GM21786 (cell line): Measurements from ENCODE around the gene CDK5RAP3.
A peak's percentile ranks its signal among the peaks of the same experiment; 100 is the strongest.
"Not testable (repeated sequence)": the region's sequence is repeated elsewhere in the genome, so short reads cannot be mapped to it uniquely, and the experiment has no call there.

ENCODE experiments used
- ATAC-seq: cut with Tn5 transposase; IDR thresholded peaks from one replicate; pipeline ENCODE4 v1.9.1; 2021; ENCODE audit not compliant: unreplicated experiment

Gene CDK5RAP3

GRCh38 chr17:47970725-47971499, at the start of gene CDK5RAP3:
Gene CDK5RAP3 (plus strand): TSS chr17:47971113. CDS start chr17:47971147, 34 bp downstream.
- ATAC-seq, result peak; percentile 95

GRCh38 chr17:47924785-47925677, 45.9 kb upstream of the CDK5RAP3 start:
- ATAC-seq, result no peak

- ATAC-seq, result no peak
These were observed 45.3 kb upstream of the CDK5RAP3 start for GRCh38 chr17:47925678-47925988.

GRCh38 chr17:47927821-47928400, 43.0 kb upstream of the CDK5RAP3 start:
- ATAC-seq, result no peak

GRCh38 chr17:47928415-47928814, 42.5 kb upstream of the CDK5RAP3 start:
- no peak for ATAC-seq

- ATAC-seq, result no peak
These were observed 41.5 kb upstream of the CDK5RAP3 start for GRCh38 chr17:47929218-47930000.

- ATAC-seq, result no peak
These were observed 39.1 kb upstream of the CDK5RAP3 start for GRCh38 chr17:47931848-47932247.

- ATAC-seq, result no peak
These were observed 36.1 kb upstream of the CDK5RAP3 start for GRCh38 chr17:47934856-47935255.

- ATAC-seq, result not testable (repeated sequence)
These were observed 35.4 kb upstream of the CDK5RAP3 start for GRCh38 chr17:47935468-47935867.

- ATAC-seq, result no peak
These were observed 35.0 kb upstream of the CDK5RAP3 start for GRCh38 chr17:47935961-47936360.

GRCh38 chr17:47937941-47938340, 33.0 kb upstream of the CDK5RAP3 start:
- no peak for ATAC-seq

GRCh38 chr17:47941246-47942095, 29.4 kb upstream of the CDK5RAP3 start, which contains the start of gene PNPO:
Gene PNPO (plus strand): TSS chr17:47941571. CDS start chr17:47941676, 105 bp downstream.
- ATAC-seq, result peak; percentile 91

- ATAC-seq, result no peak
These were observed 28.8 kb upstream of the CDK5RAP3 start for GRCh38 chr17:47942096-47942510.

- ATAC-seq, result no peak
These were observed 28.3 kb upstream of the CDK5RAP3 start for GRCh38 chr17:47942568-47942967.

GRCh38 chr17:47945080-47945479, 25.8 kb upstream of the CDK5RAP3 start:
- no peak for ATAC-seq

- no peak for ATAC-seq
These were observed 25.1 kb upstream of the CDK5RAP3 start for GRCh38 chr17:47945529-47946508.

GRCh38 chr17:47946516-47946915, 24.4 kb upstream of the CDK5RAP3 start:
- no peak for ATAC-seq

- no peak for ATAC-seq
These were observed 23.9 kb upstream of the CDK5RAP3 start for GRCh38 chr17:47946929-47947397.
